ENCODE results near the gene KANSL3. TPM values are rescaled to one million over a fixed set of nuclear protein-coding genes. Genes with fewer than 3 reads are reported as not detected.

KANSL3 gene
- total RNA-seq, 1 donor from 2014 or later = 36.3 TPM

DNA sequence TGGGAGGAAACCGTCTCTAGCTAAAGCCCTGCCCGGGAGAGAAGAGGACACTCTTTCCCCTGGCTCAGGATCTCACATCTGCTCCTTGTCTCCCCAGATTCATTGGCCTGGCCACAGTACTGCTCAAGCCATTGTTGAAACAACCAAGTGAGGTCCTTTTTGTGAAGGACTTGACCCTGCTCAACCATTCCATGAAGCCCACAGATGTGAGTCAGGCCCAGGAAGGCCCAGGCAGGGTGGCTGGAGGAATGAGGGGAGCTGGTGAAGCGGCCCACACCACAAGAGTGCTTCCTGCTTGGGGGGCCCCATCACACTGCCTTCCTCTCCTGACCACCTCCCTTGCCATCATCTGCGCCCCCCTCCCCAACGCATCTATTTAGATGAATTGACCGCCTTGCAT lies 9.6 kb upstream of the KANSL3 start:
- Mint-ChIP-seq H3K9me3 (ENCODE audit: unreplicated experiment) (no peaks in the 10 kb centered on the region), H3K27ac (ENCODE audit: unreplicated experiment) (no peak overlapping the region), H3K4me1 (ENCODE audit: unreplicated experiment) (no peaks in the 10 kb centered on the region), H3K27me3 (ENCODE audit: unreplicated experiment) (peaks cover 2% of the 10 kb centered on the region), H3K4me3 (ENCODE audit: unreplicated experiment) (peak overlapping the region; percentile 65), H3K36me3 (ENCODE audit: low read depth, unreplicated experiment) (peaks cover 9% of the 10 kb centered on the region)
- TF ChIP-seq, protein P1, sequence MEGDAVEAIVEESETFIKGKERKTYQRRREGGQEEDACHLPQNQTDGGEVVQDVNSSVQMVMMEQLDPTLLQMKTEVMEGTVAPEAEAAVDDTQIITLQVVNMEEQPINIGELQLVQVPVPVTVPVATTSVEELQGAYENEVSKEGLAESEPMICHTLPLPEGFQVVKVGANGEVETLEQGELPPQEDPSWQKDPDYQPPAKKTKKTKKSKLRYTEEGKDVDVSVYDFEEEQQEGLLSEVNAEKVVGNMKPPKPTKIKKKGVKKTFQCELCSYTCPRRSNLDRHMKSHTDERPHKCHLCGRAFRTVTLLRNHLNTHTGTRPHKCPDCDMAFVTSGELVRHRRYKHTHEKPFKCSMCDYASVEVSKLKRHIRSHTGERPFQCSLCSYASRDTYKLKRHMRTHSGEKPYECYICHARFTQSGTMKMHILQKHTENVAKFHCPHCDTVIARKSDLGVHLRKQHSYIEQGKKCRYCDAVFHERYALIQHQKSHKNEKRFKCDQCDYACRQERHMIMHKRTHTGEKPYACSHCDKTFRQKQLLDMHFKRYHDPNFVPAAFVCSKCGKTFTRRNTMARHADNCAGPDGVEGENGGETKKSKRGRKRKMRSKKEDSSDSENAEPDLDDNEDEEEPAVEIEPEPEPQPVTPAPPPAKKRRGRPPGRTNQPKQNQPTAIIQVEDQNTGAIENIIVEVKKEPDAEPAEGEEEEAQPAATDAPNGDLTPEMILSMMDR (IDR thresholded peaks at IDR 0.05; ENCODE audit: unreplicated experiment) = no peak
- no peak for DNase-seq (ENCODE audit: low spot score)

DNA sequence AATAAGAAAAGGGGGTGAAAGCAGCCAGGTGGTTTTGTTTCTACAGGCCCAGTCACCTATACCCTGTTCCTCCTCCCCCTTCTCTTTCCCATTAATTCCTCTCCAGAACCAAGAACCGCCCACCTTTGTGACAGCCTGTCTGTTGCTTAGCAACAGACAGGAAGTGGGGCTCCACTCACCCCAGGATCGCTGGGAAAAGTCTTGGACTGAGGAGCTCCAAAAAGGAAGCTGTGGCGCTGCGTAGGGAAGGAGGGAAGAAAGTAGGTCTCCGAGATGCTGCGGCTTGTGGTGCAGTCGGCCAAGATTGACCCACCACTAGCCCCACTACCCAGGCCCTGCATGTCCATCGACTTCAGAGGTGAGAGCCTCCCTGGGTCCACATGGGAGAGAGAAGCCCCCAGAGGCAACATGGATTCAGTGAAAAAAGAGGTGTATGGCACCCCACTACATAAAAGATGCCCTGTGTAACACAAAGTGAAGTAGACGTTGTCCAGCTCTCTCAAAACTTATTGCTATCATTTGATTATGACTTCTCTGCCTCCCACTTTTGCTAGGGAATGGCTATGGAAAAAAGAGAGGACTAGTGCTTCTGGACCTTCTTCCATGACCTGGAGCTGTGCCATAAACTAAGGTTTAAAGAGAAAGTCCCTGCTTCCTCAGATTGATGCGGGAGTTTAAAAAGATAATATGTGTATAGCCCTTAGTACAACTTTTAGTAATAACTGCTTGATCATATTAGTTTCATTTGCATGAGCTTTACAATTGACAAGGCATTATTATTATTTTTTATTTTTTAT lies 4.7 kb upstream of the KANSL3 start, which contains the start of gene FER1L5:
TSS of gene FER1L5 (plus strand) at position 201 of the 797 bp plus-strand sequence. CDS start at position 274, 73 bp downstream.
- Mint-ChIP-seq H3K27ac (ENCODE audit: unreplicated experiment) (peak within 1 kb of the TSS; percentile 83), H3K4me3 (ENCODE audit: unreplicated experiment) (peak within 1 kb of the TSS; percentile 78), H3K27me3 (ENCODE audit: unreplicated experiment) (no peaks in the 10 kb centered on the region), H3K36me3 (ENCODE audit: low read depth, unreplicated experiment) (peaks cover 4% of the 10 kb centered on the region), H3K9me3 (ENCODE audit: unreplicated experiment) (no peaks in the 10 kb centered on the region), H3K4me1 (ENCODE audit: unreplicated experiment) (no peaks in the 10 kb centered on the region)
- TF ChIP-seq, protein P1 (IDR thresholded peaks at IDR 0.05; ENCODE audit: unreplicated experiment) = no peak
- DNase-seq (ENCODE audit: low spot score) = peak; percentile 43

DNA sequence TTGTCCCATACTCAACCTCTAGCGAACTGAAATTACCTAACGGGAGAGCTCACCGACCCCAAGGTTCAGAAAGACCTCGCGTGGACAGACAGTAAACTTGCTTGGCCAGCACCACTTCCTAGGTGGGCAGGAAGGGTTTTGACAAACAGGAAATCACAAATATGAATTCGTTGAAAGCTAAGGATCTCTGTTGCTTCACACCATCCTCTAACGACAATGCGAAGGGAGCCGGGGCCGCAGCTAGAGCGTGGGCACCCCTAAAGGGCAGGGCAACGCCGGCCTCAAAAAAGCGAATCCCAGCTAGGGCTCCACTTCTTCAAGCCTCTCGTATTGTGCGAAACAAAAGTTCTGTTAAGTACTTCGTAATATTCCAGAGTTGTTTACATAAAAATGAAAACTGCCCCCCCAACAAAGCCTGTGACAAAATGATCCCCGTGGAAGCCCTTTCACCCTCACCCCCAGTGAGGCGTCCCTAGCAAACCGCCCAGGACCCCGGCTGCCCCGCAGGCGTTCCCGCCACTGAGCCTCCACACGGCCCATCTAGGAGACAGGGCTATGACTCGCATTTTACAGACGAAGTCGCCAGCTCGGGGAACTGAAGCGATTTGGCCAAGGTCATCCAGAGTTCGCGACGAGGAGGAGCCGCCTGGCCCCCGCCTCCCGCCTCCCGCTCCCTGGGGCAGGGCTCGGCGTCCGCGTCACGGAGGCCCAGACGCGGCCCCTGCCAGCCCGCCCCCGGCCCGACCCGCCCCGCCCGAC lies 548 bp downstream of the KANSL3 start:
- Mint-ChIP-seq H3K4me3 (ENCODE audit: unreplicated experiment) (peak overlapping the region; percentile 95), H3K27ac (ENCODE audit: unreplicated experiment) (peak overlapping the region; percentile 70), H3K9me3 (ENCODE audit: unreplicated experiment) (no peaks in the 10 kb centered on the region), H3K36me3 (ENCODE audit: low read depth, unreplicated experiment) (peaks cover 4% of the 10 kb centered on the region), H3K4me1 (ENCODE audit: unreplicated experiment) (peaks cover 13% of the 10 kb centered on the region), H3K27me3 (ENCODE audit: unreplicated experiment) (peaks cover 2% of the 10 kb centered on the region)
- DNase-seq (ENCODE audit: low spot score) = peak; percentile 62
- TF ChIP-seq, protein P1 (IDR thresholded peaks at IDR 0.05; ENCODE audit: unreplicated experiment) = no peak

DNA sequence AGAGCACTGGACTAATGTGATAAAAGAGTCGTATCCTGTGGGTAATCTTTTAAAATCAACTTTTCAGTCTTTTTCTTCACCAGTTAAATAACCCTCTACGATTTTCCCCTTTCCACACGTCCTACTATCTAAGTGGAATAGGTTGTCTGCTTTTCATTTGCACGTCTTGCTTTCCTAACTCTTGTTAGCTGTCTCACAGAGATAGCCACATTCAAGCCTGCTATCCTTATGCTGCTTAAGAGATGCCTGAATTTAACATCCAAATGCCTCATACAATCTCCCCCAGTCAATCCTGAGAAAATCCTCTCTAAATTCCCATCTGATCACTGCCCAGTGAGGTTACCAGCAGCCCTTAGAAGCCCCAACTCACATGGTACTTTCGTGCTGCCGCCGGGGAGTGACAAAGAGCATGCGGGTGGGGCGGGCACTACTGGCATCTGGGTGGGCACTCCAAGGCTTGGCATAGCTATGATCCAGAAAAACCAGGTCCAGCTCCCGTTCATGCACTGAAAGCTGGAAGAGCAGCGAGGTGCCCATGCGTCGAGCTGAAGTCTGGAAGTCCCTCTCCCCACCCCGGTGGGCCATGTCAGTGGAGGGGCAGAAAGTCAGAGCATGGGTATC lies 1.5 kb downstream of the KANSL3 start:
- H3K4me3 Mint-ChIP-seq (ENCODE audit: unreplicated experiment) = peak overlapping the region; percentile 95
- H3K9me3 Mint-ChIP-seq (ENCODE audit: unreplicated experiment) = no peaks in the 10 kb centered on the region
- H3K27me3 Mint-ChIP-seq (ENCODE audit: unreplicated experiment) = peaks cover 2% of the 10 kb centered on the region
- DNase-seq (ENCODE audit: low spot score) = no peak
- peak overlapping the region; percentile 11 for H3K27ac Mint-ChIP-seq (ENCODE audit: unreplicated experiment)
- H3K36me3 Mint-ChIP-seq (ENCODE audit: low read depth, unreplicated experiment) = peaks cover 8% of the 10 kb centered on the region
- peaks cover 13% of the 10 kb centered on the region for H3K4me1 Mint-ChIP-seq (ENCODE audit: unreplicated experiment)
- TF ChIP-seq, protein P1 (IDR thresholded peaks at IDR 0.05; ENCODE audit: unreplicated experiment) = no peak
